GM18519 (cell line): Measurements from ENCODE around the gene SMYD3.
"Not testable (repeated sequence)": the region's sequence is repeated elsewhere in the genome, so short reads cannot be mapped to it uniquely, and the experiment has no call there.

ENCODE experiments used
- ATAC-seq: cut with Tn5 transposase; IDR thresholded peaks from one replicate; pipeline ENCODE4 v1.9.1; 2021; ENCODE audit warnings: mild to moderate bottlenecking, moderate library complexity; ENCODE audit not compliant: unreplicated experiment, low FRiP score

The SMYD3 gene

GRCh38 chr1:245771511-245772281 lies 735.4 kb downstream of the SMYD3 start:
- ATAC-seq: no peak

- no peak for ATAC-seq
Observed at GRCh38 chr1:245770156-245770555, 736.9 kb downstream of the SMYD3 start.

GRCh38 chr1:245768596-245768995 lies 738.5 kb downstream of the SMYD3 start:
- no peak for ATAC-seq

DNA sequence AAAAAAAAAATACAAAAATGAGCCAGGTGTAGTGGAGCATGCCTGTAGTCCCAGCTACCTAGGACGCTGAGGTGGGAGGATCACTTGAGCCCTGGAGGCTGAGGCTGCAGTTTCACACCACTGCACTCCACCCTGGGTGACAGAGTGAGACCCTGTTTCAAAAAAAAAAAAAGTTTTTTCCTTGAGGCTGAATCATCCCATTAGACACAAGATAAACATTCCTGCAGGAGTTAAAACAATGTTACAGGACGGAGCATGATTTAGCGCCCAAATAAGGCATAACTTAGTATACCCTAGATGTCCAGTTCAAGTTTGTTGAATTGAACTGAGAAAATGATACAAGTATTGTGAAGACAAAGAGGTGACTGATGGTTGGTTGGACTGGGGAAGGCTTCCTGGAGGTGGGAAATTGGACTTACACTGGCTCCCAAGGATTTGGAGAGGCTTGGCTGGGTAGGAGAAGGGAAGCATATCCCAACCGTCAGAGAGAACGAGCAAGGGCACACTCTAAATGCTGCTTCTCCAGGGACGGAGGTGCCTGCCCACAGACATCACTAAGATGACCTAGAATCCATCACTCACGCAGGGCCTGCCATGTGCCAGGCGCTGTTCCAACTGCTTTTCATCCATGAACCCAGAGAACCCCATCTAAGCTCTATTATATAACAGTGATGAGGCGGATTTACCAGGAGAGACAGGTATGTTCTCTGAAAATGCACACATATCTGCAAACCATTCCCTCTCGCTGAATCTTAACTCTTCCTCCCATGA lies 741.7 kb downstream of the SMYD3 start:
- ATAC-seq: no peak

- ATAC-seq: no peak
Observed at GRCh38 chr1:245763873-245764331, 743.2 kb downstream of the SMYD3 start.

GRCh38 chr1:245762396-245762910 lies 744.6 kb downstream of the SMYD3 start:
- no peak for ATAC-seq

GRCh38 chr1:245760301-245760700 lies 746.8 kb downstream of the SMYD3 start:
- ATAC-seq: no peak

DNA sequence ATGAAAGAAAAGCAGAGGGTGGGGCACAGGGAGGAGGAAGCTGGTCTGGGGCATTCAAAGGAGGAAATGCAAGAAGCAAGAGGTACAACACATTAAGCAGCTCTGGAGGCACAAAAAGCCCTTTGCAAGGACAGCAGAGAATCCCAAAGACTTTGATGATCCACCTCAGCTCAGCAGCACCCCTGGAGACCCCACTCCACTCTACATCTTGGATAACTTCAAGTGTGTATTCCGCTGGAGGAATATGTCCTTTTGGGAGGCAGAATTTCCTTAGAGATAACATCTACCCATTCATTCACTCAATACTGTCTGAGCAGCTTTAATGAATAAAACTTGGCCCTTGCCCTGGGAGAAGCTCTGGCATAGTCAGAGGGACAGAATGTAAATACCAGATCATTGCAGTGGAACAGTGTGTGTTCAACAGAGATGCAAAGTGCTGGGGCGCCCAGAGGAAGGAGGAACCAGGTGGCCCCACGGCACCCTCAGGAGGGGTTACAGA lies 752.6 kb downstream of the SMYD3 start:
- no peak for ATAC-seq

GRCh38 chr1:245753807-245754206 lies 753.3 kb downstream of the SMYD3 start:
- no peak for ATAC-seq

DNA sequence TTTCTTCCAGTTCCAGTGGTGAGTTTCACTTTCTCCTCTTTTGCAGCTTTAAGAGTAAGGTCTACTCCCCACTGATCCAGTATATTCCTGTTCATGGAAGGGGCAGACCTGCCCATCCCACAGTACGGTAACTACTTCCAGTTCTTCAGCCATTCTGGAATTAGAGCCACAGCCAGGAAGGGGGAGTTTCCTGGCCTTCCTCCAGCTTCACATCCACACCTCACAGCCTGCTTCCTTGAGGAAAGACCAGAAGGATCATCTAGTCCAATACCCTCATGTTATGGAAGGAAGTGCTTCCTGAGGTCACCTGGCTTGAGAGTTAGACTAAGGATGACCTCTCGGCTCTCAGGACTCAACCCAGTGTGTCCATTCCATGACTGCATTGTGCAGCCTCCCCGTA lies 754.5 kb downstream of the SMYD3 start:
- ATAC-seq: no peak

- no peak for ATAC-seq
Observed at GRCh38 chr1:245751726-245752470, 755.2 kb downstream of the SMYD3 start.

- ATAC-seq: no peak
Observed at GRCh38 chr1:245751116-245751515, 756.0 kb downstream of the SMYD3 start.

GRCh38 chr1:245750261-245750660 lies 756.8 kb downstream of the SMYD3 start:
- ATAC-seq: no peak

GRCh38 chr1:245749053-245749452 lies 758.0 kb downstream of the SMYD3 start:
- ATAC-seq: no peak

GRCh38 chr1:245748646-245749045 lies 758.4 kb downstream of the SMYD3 start:
- ATAC-seq: no peak

DNA sequence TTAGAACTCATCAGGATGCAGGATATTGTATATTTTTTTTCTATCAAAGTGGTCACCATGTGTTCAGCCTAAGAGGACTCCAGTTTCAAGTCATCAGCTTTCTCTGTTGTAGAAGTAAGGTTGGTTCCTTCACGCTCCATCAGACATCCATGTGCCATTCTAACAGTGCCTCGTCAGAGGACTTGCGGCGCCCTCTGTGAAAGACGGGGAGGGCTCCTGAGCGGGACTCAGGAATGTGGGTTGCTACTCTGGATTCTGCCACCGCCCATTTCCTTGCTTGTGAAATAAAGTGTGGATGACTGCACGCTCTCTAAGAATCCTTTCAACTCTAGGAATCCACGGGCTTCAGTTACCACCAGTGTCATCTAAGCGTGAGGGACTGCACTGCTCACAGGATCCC lies 758.8 kb downstream of the SMYD3 start:
- no peak for ATAC-seq

DNA sequence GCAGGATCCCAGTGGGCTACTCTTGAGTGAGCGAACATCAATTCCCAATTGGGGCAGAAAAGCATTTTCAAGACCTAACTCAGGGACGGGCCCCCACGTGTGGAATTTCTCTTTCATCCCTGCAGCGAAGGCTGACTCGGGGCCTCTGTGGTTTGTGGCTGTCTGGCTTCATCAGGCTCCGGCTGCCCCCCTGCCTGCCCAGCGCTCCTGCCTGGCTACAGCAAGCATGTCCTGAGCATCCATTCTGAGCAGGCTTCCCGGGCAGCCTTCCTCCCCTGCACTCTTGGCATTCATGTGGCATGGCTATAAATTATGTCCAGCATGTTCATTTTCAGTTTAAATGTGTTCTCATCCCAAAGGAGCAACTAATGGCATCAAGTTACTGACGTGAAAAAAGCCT lies 764.2 kb downstream of the SMYD3 start:
- ATAC-seq: no peak

DNA sequence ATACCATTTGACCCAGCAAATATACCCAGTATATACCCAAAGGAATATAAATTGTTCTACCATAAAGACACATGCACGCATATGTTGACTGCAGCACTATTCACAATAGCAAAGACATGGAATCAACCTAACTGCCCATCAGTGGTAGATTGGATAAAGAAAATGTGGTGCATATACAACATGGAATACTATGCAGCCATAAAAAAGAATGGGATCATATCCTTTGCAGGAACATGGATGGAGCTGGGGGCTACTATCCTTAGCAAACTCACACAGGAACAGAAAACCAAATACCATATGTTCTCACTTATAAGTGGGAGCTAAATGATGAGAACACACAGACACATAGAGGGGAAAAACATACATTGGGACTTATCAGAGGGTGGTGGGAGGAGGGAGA lies 766.7 kb downstream of the SMYD3 start:
- not testable (repeated sequence) for ATAC-seq

DNA sequence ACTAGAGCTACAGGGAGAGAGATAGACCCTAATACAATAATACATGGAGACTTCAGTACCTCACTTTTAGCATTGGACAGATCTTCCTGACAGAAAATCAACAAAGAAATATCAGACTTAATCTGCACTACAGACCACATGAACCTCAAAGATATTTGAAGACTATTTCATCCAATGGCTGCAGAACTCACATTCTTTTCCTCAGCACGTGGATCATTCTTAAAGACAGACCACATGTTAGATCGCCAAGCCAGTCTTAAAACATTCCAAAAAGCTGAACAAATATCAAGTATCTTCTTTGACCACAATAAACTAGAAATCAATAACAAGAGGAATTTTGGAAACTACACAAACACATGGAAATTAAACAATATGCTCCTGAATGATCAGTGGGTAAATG lies 776.3 kb downstream of the SMYD3 start:
- ATAC-seq: no peak

- ATAC-seq: not testable (repeated sequence)
Observed at GRCh38 chr1:245728035-245728434, 779.0 kb downstream of the SMYD3 start.

DNA sequence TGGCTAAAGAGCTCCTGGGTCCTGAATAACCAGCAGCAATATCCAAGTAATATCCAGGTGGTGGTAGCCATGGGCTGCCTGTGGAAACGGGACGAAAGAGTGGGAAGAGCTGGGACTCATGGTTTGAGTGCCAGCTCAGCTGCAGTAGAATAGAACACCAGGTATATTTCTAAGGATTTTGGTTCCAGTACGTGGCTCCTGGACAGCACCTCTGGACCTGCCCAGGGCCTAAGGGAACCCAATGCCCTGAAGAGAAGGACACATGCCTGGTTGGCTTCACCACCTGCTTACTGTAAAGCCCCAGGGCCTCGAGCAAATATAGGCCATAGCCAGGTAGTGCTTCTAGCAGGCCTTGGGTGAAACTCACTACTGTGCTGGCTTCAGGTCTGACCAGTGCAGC lies 785.6 kb downstream of the SMYD3 start:
- ATAC-seq: no peak
